ENCODE results near the gene LATS2.

DNA sequence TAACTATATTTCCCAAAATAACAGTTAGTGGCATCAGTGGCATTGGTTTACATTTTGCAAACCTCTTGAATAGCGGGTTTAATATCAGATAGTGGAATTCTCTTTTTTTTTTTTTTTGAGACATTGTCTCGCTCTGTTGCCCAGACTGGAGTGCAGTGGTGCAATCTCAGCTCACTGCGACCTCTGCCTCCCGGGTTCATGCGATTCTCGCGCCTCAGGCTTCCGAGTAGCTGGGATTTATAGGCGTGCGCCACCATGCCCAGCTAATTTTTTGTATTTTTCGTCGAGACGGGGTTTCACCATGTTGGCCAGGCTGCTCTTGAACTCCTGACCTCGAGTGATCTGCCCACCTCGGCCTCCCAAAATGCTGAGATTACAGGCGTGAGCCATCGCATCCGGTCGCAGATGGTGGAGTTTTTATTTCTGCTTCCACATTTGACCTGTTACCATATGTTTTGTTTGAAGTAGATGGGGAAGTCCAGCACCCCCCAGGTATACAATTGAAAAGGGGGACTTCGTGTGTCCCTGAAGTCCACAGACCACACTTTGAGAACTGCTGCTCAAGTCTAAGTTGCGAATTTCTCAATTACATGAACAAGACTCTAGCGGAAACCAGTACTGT lies 118.3 kb downstream of the LATS2 start:
- no peak for TF ChIP-seq ZNF341 (tag by site-specific recombination; IDR thresholded peaks at IDR 0.05; ENCODE audit: low read depth)
- TF ChIP-seq ZBTB17 (tag by site-specific recombination; IDR thresholded peaks at IDR 0.05) = no peak
- TF ChIP-seq, protein P1, sequence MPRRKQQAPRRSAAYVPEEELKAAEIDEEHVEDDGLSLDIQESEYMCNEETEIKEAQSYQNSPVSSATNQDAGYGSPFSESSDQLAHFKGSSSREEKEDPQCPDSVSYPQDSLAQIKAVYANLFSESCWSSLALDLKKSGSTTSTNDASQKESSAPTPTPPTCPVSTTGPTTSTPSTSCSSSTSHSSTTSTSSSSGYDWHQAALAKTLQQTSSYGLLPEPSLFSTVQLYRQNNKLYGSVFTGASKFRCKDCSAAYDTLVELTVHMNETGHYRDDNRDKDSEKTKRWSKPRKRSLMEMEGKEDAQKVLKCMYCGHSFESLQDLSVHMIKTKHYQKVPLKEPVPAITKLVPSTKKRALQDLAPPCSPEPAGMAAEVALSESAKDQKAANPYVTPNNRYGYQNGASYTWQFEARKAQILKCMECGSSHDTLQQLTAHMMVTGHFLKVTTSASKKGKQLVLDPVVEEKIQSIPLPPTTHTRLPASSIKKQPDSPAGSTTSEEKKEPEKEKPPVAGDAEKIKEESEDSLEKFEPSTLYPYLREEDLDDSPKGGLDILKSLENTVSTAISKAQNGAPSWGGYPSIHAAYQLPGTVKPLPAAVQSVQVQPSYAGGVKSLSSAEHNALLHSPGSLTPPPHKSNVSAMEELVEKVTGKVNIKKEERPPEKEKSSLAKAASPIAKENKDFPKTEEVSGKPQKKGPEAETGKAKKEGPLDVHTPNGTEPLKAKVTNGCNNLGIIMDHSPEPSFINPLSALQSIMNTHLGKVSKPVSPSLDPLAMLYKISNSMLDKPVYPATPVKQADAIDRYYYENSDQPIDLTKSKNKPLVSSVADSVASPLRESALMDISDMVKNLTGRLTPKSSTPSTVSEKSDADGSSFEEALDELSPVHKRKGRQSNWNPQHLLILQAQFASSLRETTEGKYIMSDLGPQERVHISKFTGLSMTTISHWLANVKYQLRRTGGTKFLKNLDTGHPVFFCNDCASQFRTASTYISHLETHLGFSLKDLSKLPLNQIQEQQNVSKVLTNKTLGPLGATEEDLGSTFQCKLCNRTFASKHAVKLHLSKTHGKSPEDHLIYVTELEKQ (tag by site-specific recombination; IDR thresholded peaks at IDR 0.05; ENCODE audit: borderline replicate concordance) = no peak
- TF ChIP-seq ZNF596 (tag by site-specific recombination; IDR thresholded peaks at IDR 0.05) = no peak
- no peak for TF ChIP-seq ZNF24 (tag by site-specific recombination; IDR thresholded peaks at IDR 0.05)
- no peak for TF ChIP-seq YY1 (tag by site-specific recombination; IDR thresholded peaks at IDR 0.05)
- no peak for TF ChIP-seq ZNF350 (tag by site-specific recombination; IDR thresholded peaks at IDR 0.05)
- TF ChIP-seq, protein P2, sequence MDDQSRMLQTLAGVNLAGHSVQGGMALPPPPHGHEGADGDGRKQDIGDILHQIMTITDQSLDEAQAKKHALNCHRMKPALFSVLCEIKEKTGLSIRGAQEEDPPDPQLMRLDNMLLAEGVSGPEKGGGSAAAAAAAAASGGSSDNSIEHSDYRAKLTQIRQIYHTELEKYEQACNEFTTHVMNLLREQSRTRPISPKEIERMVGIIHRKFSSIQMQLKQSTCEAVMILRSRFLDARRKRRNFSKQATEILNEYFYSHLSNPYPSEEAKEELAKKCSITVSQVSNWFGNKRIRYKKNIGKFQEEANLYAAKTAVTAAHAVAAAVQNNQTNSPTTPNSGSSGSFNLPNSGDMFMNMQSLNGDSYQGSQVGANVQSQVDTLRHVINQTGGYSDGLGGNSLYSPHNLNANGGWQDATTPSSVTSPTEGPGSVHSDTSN (CRISPR knock-in tag; IDR thresholded peaks at IDR 0.05) = no peak
- TF ChIP-seq, protein P3, sequence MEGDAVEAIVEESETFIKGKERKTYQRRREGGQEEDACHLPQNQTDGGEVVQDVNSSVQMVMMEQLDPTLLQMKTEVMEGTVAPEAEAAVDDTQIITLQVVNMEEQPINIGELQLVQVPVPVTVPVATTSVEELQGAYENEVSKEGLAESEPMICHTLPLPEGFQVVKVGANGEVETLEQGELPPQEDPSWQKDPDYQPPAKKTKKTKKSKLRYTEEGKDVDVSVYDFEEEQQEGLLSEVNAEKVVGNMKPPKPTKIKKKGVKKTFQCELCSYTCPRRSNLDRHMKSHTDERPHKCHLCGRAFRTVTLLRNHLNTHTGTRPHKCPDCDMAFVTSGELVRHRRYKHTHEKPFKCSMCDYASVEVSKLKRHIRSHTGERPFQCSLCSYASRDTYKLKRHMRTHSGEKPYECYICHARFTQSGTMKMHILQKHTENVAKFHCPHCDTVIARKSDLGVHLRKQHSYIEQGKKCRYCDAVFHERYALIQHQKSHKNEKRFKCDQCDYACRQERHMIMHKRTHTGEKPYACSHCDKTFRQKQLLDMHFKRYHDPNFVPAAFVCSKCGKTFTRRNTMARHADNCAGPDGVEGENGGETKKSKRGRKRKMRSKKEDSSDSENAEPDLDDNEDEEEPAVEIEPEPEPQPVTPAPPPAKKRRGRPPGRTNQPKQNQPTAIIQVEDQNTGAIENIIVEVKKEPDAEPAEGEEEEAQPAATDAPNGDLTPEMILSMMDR (tag by site-specific recombination; IDR thresholded peaks at IDR 0.05) = no peak
- TF ChIP-seq ZBTB20 (tag by site-specific recombination; IDR thresholded peaks at IDR 0.05) = no peak
- TF ChIP-seq ZXDB (tag by site-specific recombination; IDR thresholded peaks at IDR 0.05) = no peak
- no peak for TF ChIP-seq ZNF324 (tag by site-specific recombination; IDR thresholded peaks at IDR 0.05)
- TF ChIP-seq ZNF658 (tag by site-specific recombination; IDR thresholded peaks at IDR 0.05) = no peak
- TF ChIP-seq ZNF776 (tag by site-specific recombination; IDR thresholded peaks at IDR 0.05; ENCODE audit: borderline replicate concordance) = no peak

Data from HEK293 (cell line).